Skeletal muscle tissue (tissue), 4 donors: Measurements from ENCODE around the gene CDRT4. TPM values are rescaled to one million over a fixed set of nuclear protein-coding genes. Genes with fewer than 3 reads are reported as not detected.

Source experiments
- H3K27ac ChIP-seq: one replicate; pipeline ENCODE4 v1.7.0; 2013; ENCODE audit warnings: mild to moderate bottlenecking, low read depth, low read length, inconsistent platforms
- H3K27me3 ChIP-seq, 3 donors: one replicate each; pipeline ENCODE4 v1.7.0; 2013; ENCODE audit warnings: low read length in 3 of 3; ENCODE audit not compliant: control insufficient read depth in 3 of 3, insufficient read depth in 3 of 3
- H3K36me3 ChIP-seq, 3 donors: one replicate each; pipeline ENCODE4 v1.7.0; 2013; ENCODE audit warnings: low read length in 3 of 3; ENCODE audit not compliant: control insufficient read depth in 3 of 3, insufficient read depth in 3 of 3
- H3K4me1 ChIP-seq, 3 donors: one replicate each; pipeline ENCODE4 v1.7.0; 2013; ENCODE audit warnings: low read length in 3 of 3, mild to moderate bottlenecking in 3 of 3; ENCODE audit not compliant: control insufficient read depth in 3 of 3, insufficient read depth in 3 of 3
- H3K4me3 ChIP-seq, 3 donors: one replicate each; pipeline ENCODE4 v1.7.0; 2013; ENCODE audit warnings: low read length in 3 of 3
- H3K9ac ChIP-seq, 3 donors: one replicate each; pipeline ENCODE4 v1.7.0; 2013; ENCODE audit warnings: low read length in 3 of 3, mild to moderate bottlenecking in 3 of 3, moderate library complexity in 2 of 3, low read depth in 1 of 3
- H3K9me3 ChIP-seq, 3 donors: one replicate each; pipeline ENCODE4 v1.7.0; 2013; ENCODE audit warnings: low read length in 3 of 3; ENCODE audit not compliant: control insufficient read depth in 3 of 3
- total RNA-seq: library from RNA; depleted of rRNA; stranded (reverse); fragments of >200 nt; gene quantifications from one replicate; pipeline ENCODE4 v1.2.3, GENCODE V29; 2014
- donor health status: Osteomylitis.

CDRT4 gene
- total RNA-seq, 1 donor from 2014 or later: 1.6 TPM

DNA sequence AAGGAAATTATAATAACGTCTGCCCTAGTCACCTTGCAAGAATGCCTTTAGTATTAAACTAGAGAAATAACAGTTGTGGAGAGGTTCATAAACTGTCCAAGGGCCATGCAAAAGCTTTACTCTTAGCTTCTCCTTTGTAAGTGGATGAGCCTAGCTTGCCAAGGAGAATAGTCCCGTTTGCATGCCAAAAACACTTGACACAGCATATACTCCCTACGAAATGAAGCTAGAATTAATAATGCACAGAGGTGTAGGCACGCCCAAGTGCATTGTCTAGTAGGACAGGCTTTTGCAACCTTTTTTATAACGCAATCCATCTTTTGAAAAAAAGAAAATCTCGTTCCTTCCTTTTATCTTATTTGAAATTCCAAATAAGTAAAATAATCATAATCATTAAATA, 12.8 kb upstream of the CDRT4 start:
- Histone ChIP-seq H3K4me3 (no peak overlapping the region), H3K27ac (no peak overlapping the region), H3K4me1 (peaks cover 5 to 12% (median 6%) of the 10 kb centered on the region in 3 donors)

GRCh38 chr17:15479703-15480102, 12.3 kb upstream of the CDRT4 start:
- no peak overlapping the region for H3K9ac ChIP-seq
- H3K4me3 ChIP-seq: no peak overlapping the region
- H3K27ac ChIP-seq: no peak overlapping the region
- no peaks in the 10 kb centered on the region for H3K27me3 ChIP-seq
- no peaks in the 10 kb centered on the region for H3K9me3 ChIP-seq
- peaks cover 5 to 12% (median 6%) of the 10 kb centered on the region in 3 donors for H3K4me1 ChIP-seq
- no peaks in the 10 kb centered on the region for H3K36me3 ChIP-seq

More for the DNA sequence above, 12.8 kb upstream of the CDRT4 start:
- H3K27me3 ChIP-seq: no peaks in the 10 kb centered on the region
- H3K9me3 ChIP-seq: no peaks in the 10 kb centered on the region
- H3K36me3 ChIP-seq: no peaks in the 10 kb centered on the region
- no peak overlapping the region for H3K9ac ChIP-seq

- Histone ChIP-seq H3K36me3 (no peaks in the 10 kb centered on the region), H3K4me3 (no peak overlapping the region)
Measured at GRCh38 chr17:15478845-15479244, 11.4 kb upstream of the CDRT4 start.

GRCh38 chr17:15475631-15476354, 8.4 kb upstream of the CDRT4 start:
- no peaks in the 10 kb centered on the region for H3K9me3 ChIP-seq
- H3K4me3 ChIP-seq: no peak overlapping the region
- H3K27ac ChIP-seq: no peak overlapping the region
- no peaks in the 10 kb centered on the region for H3K36me3 ChIP-seq
- no peaks in the 10 kb centered on the region for H3K27me3 ChIP-seq
- no peak overlapping the region for H3K9ac ChIP-seq
- H3K4me1 ChIP-seq: peaks cover 0 to 5% (median 0%) of the 10 kb centered on the region in 3 donors

More at GRCh38 chr17:15478845-15479244, 11.4 kb upstream of the CDRT4 start:
- H3K9ac ChIP-seq: no peak overlapping the region
- no peaks in the 10 kb centered on the region for H3K9me3 ChIP-seq
- no peaks in the 10 kb centered on the region for H3K27me3 ChIP-seq
- H3K4me1 ChIP-seq: peaks cover 5 to 12% (median 6%) of the 10 kb centered on the region in 3 donors
- H3K27ac ChIP-seq: no peak overlapping the region

DNA sequence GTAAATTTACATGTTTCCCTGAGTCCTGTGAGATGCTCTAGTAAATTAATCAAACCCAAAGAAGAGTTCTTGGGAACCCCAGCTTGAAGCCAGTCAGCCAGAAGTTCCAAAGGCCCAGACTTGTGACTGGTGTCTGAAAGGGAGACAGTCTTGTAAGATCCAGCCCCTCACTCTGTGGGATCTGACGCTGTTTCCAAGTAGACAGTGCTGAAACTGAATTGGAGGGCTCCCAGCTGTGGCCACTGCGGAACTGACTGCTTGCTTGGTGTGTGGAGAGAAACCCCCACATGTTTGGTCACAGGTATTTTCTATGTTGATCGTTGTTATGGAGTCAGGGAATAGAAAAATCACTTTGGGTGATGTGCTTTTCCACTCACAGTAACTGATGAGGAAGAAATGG, 5.5 kb upstream of the CDRT4 start:
- Histone ChIP-seq H3K4me3 (no peak overlapping the region), H3K4me1 (peaks cover 3 to 8% (median 4%) of the 10 kb centered on the region in 3 donors), H3K27me3 (no peaks in the 10 kb centered on the region), H3K9ac (no peak overlapping the region), H3K9me3 (no peaks in the 10 kb centered on the region), H3K27ac (no peak overlapping the region), H3K36me3 (no peaks in the 10 kb centered on the region)

DNA sequence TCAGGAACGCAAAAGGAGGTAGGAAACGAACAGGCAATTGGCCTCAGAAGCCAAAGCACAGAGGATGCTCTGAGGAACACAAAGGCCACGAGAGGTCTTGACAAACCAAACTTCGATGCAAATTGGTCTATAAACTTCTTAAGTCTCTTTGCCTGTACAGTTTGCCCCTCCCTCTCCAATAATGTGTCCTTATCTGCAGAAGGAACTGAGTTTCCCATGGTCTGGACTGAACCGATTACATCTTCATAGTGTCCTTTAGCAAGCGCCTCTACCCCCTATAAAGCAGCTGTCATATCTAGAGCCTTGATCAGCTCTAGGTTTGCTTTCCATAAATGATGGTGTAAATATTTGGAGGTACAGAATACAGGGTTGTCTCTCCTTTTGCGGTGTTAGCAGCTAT, 3.1 kb upstream of the CDRT4 start:
- Histone ChIP-seq H3K4me3 (no peak overlapping the region), H3K36me3 (no peaks in the 10 kb centered on the region)

DNA sequence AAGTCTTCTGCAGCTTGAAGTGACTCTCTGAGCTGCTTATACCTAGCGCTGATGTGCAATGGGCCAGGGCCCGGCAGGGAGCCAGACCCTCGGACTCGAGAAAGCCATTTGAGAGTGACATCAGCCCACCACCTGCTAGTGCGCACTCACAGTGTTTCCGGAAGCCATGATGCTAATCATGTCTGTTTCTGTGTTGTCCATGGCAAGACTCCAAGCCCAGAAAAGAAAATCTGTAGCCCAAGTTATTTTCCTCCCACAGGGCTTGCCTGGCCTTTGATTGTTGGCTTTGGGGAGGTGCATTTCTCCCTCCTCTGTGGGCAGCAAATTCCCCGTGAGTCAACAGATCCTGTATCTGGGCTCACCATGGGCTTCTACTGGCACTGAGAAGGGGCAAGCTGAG, 1.8 kb upstream of the CDRT4 start:
- Histone ChIP-seq H3K4me3 (no peak overlapping the region), H3K27ac (no peak overlapping the region)

More for the DNA sequence above, 3.1 kb upstream of the CDRT4 start:
- peaks cover 3 to 8% (median 4%) of the 10 kb centered on the region in 3 donors for H3K4me1 ChIP-seq
- H3K9ac ChIP-seq: no peak overlapping the region
- no peaks in the 10 kb centered on the region for H3K27me3 ChIP-seq
- no peaks in the 10 kb centered on the region for H3K9me3 ChIP-seq
- H3K27ac ChIP-seq: no peak overlapping the region

DNA sequence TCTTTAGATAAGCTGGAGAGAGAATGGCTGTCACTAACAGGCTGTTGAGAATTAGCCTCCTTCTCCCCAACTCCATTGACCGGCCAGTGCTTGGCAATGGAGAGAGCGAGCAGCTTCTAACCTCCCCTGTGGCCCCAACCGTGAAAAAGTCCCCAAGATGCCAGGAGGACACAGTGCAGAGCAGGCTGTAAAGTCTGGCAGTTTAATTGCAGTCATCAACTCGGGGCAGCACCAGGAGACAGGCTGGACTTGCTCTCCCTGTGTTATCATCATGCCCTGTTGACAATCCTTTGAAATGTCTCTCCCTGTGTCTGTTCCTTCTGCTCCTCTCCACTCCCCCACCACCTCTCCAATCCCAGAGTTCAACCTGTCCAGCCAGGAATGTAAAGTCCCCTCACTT, 705 bp upstream of the CDRT4 start:
- Histone ChIP-seq H3K9me3 (no peaks in the 10 kb centered on the region), H3K4me3 (no peak overlapping the region), H3K9ac (no peak overlapping the region), H3K4me1 (peaks cover 22 to 30% (median 22%) of the 10 kb centered on the region in 3 donors), H3K27ac (no peak overlapping the region), H3K36me3 (no peaks in the 10 kb centered on the region), H3K27me3 (no peaks in the 10 kb centered on the region)

More for the DNA sequence above, 1.8 kb upstream of the CDRT4 start:
- Histone ChIP-seq H3K27me3 (no peaks in the 10 kb centered on the region), H3K36me3 (no peaks in the 10 kb centered on the region), H3K9ac (no peak overlapping the region), H3K9me3 (no peaks in the 10 kb centered on the region), H3K4me1 (peaks cover 10 to 19% (median 11%) of the 10 kb centered on the region in 3 donors)

GRCh38 chr17:15466131-15466530, 1.3 kb downstream of the CDRT4 start:
- Histone ChIP-seq H3K4me3 (no peak overlapping the region), H3K36me3 (no peaks in the 10 kb centered on the region), H3K9me3 (no peaks in the 10 kb centered on the region), H3K9ac (no peak overlapping the region), H3K27ac (no peak overlapping the region), H3K27me3 (no peaks in the 10 kb centered on the region), H3K4me1 (peaks cover 26 to 34% (median 27%) of the 10 kb centered on the region in 3 donors)

GRCh38 chr17:15465045-15465701, 2.2 kb downstream of the CDRT4 start:
- H3K36me3 ChIP-seq: no peaks in the 10 kb centered on the region
- no peaks in the 10 kb centered on the region for H3K27me3 ChIP-seq
- H3K9me3 ChIP-seq: no peaks in the 10 kb centered on the region
- peaks cover 26 to 34% (median 27%) of the 10 kb centered on the region in 3 donors for H3K4me1 ChIP-seq
- no peak overlapping the region for H3K9ac ChIP-seq
- H3K4me3 ChIP-seq: no peak overlapping the region
- H3K27ac ChIP-seq: no peak overlapping the region
